ENCODE data around the gene ANKRD35.
"Not testable (repeated sequence)": the region's sequence is repeated elsewhere in the genome, so short reads cannot be mapped to it uniquely, and the experiment has no call there.

- TF ChIP-seq POLR2A, CTCF (IDR thresholded peaks at IDR 0.05): not testable (repeated sequence)
Measured at GRCh38 chr1:145822779-145823331, 62.8 kb downstream of the ANKRD35 start.
